GM12878 (cell line): ENCODE data around the gene FUBP3. TPM values are rescaled to one million over a fixed set of nuclear protein-coding genes. Genes with fewer than 3 reads are reported as not detected.

ENCODE experiments used
- ATF2 ChIP-seq: IDR thresholded peaks from 2 replicates; pipeline ENCODE4 v1.6.1; 2012; ENCODE audit warnings: low read length, inconsistent platforms
- CEBPB ChIP-seq, 2 experiments: fragments of 150-350 bp in 1 of 2; IDR thresholded peaks; 2 replicates each; pipeline ENCODE4 v1.6.1; 2012 to 2014; ENCODE audit warnings: low read depth in 2 of 2, low read length in 2 of 2, borderline replicate concordance in 1 of 2, inconsistent platforms in 1 of 2
- IRF3 ChIP-seq: fragments of 450-650 bp; IDR thresholded peaks from 2 replicates; pipeline ENCODE4 v1.6.1; 2014; ENCODE audit warnings: mild to moderate bottlenecking
- MLLT1 ChIP-seq: fragments of 450-650 bp; IDR thresholded peaks from 2 replicates; pipeline ENCODE4 v1.6.1; 2016; ENCODE audit warnings: mild to moderate bottlenecking
- NRF1 ChIP-seq: conservative IDR thresholded peaks from 2 replicates; pipeline ENCODE4 v1.6.1; 2011; ENCODE audit warnings: mild to moderate bottlenecking, low read depth, low read length, improper control_type of control experiment
- ZNF687 ChIP-seq: fragments of 450-650 bp; IDR thresholded peaks from 2 replicates; pipeline ENCODE4 v1.6.1; 2017; ENCODE audit warnings: mild to moderate bottlenecking, moderate library complexity
- polyA plus RNA-seq, 11 experiments: library from polyadenylated mRNA; depleted of rRNA in 4 of 11; unstranded in 6 of 11; stranded (reverse) in 5 of 11; fragments of >200 nt; fragmentation: Nextera tagmentation in 4 of 11; fragmentation: Illumina TruSeq in 1 of 11; extraction: Ambion mirVana in 4 of 11; extraction: Trizol in 1 of 11; gene quantifications; 1 replicate in 1 of 11; 2 replicates in 10 of 11; pipeline versions ENCODE4 v1.2.1 to v1.2.3, GENCODE V29; 2011 to 2016; ENCODE audit warnings: inconsistent platforms in 2 of 11, missing spikeins in 2 of 11, low read depth in 1 of 11
- total RNA-seq, 4 experiments: library from RNA; depleted of rRNA in 3 of 4; stranded (reverse); fragments of >200 nt in 3 of 4; fragmentation: Illumina TruSeq in 1 of 4; extraction: Trizol in 1 of 4; gene quantifications; 2 replicates each; pipeline versions ENCODE4 v1.2.1 to v1.2.3, GENCODE V29; 2013 to 2021

Gene FUBP3
- total and polyA plus RNA-seq, 10 of the 15 experiments (the other 5 are each of a cell fraction or from before 2014, with no cell fraction given) = 2.4 to 49.4 (median 37.2) TPM

GRCh38 chr9:130670644-130671043 lies 91.3 kb downstream of the FUBP3 start (continued):
- TF ChIP-seq ZNF687 (no peak), MLLT1 (no peak), IRF3 (no peak), NRF1 (no peak), CEBPB (IDR thresholded peaks at IDR 0.05; ENCODE audit: borderline replicate concordance in 1 of 2, low read depth in 2 of 2, low read length in 2 of 2) (no peak), ATF2 (no peak)
